GM18951 (cell line): ENCODE measurements around the gene OSBPL3.

Experiments used
- POLR2A ChIP-seq: IDR thresholded peaks from 4 replicates; pipeline ENCODE4 v1.6.1; 2011; ENCODE audit warnings: mild to moderate bottlenecking; ENCODE audit not compliant: insufficient read length, insufficient read depth; ENCODE audit errors: extremely low read depth
- in situ Hi-C: fragments of 300-500 bp; cut with MboI; formaldehyde crosslinking; loops from one replicate; pipeline ENCODE4 v1.12.0; 2022; ENCODE audit warnings: low sequenced_read_pairs, mixed read lengths, inconsistent platforms; ENCODE audit not compliant: unreplicated experiment

The OSBPL3 gene

DNA sequence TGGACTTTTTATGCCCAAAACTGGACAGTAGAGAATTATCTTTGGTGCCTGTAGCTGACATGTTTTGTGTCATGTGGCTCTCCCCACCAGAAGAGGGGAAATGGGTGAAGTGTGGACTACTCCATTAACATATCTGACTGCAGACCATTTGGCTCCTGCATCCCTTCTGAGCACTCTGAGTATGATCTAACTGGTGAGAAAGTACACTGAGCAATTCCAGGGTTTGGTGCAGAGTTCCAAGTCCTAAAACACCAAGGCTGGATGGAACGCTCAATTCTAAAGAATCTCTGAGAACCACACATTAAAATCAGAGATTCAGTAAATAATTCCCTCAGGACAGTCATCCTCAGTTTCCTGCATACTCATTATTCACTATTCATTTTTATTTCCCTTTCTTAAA is 22.8 kb upstream of the OSBPL3 start:
- no peak for TF ChIP-seq POLR2A
- in situ Hi-C loops: no loop called here

GRCh38 chr7:24995466-24995865 is 15.5 kb upstream of the OSBPL3 start:
- in situ Hi-C loops: no loop called here
- TF ChIP-seq POLR2A: no peak

DNA sequence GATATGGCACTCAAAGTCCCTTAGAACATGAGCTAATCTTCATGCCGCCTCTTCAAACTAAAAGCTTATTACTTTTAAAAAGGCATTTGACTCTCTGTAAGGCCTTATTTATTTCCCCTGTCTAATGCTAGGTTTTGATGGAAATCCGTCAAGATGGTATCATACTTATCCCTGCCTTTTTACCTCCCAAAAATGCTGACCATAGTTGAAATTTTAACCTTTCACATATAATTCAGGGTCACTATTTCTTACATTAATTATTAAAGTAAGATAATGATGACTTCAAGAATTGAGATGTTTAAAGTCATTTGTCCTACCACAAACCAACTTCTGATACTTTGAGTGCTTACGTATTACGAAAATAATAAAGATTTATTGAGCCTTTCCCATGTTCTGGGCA is 12.3 kb upstream of the OSBPL3 start:
- in situ Hi-C loops: no loop called here
- TF ChIP-seq POLR2A: no peak

- TF ChIP-seq POLR2A: no peak
- in situ Hi-C loops: no loop called here
Measured at GRCh38 chr7:24991353-24991752, 11.4 kb upstream of the OSBPL3 start.

DNA sequence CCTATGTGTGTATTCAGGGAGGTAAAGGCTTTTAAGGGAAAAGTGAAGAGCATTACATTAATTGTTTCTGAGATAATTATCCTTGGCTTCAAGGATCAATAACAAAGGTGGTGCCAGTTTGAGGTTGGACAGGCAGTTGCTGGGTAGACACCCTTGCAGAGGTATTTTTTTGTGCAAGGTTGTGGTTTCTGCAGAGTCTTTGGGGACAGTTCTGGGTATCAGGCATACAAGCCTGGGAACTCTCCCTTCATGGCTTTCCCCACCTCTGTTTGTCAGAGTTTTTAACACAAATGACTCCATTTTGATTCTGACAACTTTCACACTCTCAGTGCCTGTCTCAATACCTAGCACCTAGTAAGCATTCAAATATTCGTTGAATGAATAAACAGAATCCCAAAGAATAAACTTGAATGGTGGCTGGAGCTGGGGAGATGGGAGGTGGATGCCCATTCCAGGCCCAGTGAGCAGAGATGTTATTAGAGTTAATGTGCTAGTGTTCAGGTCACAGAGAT is 7.4 kb upstream of the OSBPL3 start:
- TF ChIP-seq POLR2A: no peak
- in situ Hi-C loops: loop anchor here (10.0 kb wide), 1 partner anchor 87 kb away; no protein-coding TSS in a partner anchor

GRCh38 chr7:24982917-24983316 is 2.9 kb upstream of the OSBPL3 start:
- no peak for TF ChIP-seq POLR2A
- in situ Hi-C loops: loop anchor here (5.0 to 10.0 kb wide), 2 partner anchors 92 to 146 kb away; no protein-coding TSS in a partner anchor

- in situ Hi-C loops: loop anchor here (5.0 to 10.0 kb wide), 2 partner anchors 93 to 144 kb away; no protein-coding TSS in a partner anchor
- peak; percentile 44 for TF ChIP-seq POLR2A
Measured at GRCh38 chr7:24981171-24981951, 1.4 kb upstream of the OSBPL3 start.

DNA sequence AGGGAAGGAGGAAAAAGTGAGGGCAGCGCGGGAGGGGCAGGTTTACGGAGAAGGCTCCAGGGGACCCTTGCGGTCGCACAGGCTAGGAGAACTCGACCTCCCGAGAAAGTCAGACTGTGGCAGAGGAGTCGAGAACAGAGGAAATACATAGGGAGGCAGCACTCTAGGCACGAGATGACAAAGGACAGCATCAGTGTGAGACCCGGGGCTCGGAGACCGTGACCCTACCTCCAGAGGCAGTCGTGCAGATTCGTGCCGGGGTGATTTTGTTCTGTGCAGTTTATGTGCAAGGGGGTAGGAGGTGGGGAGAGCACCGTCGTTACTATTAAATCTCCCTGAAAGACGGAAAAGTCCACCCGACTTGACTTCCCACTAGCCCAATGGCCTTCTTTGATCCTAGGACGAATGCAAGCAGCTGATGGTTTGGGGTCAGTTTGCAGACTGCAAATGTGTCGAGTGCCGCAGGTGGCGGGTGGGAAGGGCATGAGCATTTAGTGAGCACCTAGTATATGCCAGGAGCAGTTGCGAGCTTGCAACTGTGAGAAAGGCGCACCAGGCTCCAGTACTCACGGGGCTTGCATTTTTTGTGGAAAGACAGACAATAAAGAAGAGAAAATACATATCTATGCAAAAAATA is 674 bp upstream of the OSBPL3 start:
- in situ Hi-C loops: loop anchor here (5.0 to 10.0 kb wide), 2 partner anchors 94 to 143 kb away; no protein-coding TSS in a partner anchor
- no peak for TF ChIP-seq POLR2A

- TF ChIP-seq POLR2A: peak; percentile 63
- in situ Hi-C loops: no loop called here
Measured at GRCh38 chr7:24979470-24979862, 512 bp downstream of the OSBPL3 start.

DNA sequence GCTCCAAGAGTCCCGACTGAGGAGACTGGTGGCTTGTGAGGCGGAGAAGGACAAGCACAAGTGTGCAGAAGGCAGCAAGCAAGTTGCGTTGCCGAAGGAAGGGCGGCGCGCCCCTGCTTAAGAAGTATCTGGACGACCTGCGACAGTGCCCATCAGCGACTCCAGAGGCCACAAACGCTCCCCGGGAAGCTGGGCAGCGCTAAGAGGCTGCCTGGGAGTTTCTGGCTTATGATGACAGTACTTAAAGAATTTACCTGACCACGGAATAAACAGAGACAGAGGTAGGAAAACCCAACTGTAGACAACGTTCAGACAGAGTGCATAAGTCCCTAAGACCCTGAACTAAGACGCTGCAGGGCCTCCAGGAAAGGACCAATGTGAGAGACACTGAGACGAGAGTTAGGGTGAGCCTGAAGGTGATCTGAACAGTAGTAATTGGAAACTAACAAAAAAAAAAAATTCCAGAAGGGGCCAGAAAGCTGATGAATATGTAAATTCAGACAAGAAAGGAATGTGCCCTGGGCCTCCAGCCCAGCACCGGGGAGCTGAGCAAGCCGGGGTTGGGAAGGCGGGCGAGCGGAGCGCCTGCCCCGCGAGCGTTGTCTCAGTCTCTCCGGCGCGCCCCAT is 1.0 kb downstream of the OSBPL3 start:
- no peak for TF ChIP-seq POLR2A
- in situ Hi-C loops: no loop called here

GRCh38 chr7:24975644-24976260 is 4.2 kb downstream of the OSBPL3 start:
- in situ Hi-C loops: no loop called here
- TF ChIP-seq POLR2A: no peak

- in situ Hi-C loops: no loop called here
- no peak for TF ChIP-seq POLR2A
Measured at GRCh38 chr7:24975172-24975571, 4.8 kb downstream of the OSBPL3 start.
